HG03432 (cell line): ENCODE results near the gene ARHGAP33.

Source experiments
- ATAC-seq: cut with Tn5 transposase; IDR thresholded peaks from one replicate; pipeline ENCODE4 v1.9.1; 2021; ENCODE audit warnings: mild to moderate bottlenecking, moderate library complexity; ENCODE audit not compliant: unreplicated experiment

Gene ARHGAP33

GRCh38 chr19:35776102-35776788 lies 881 bp downstream of the ARHGAP33 start:
- ATAC-seq: no peak

- ATAC-seq: no peak
Observed at GRCh38 chr19:35777086-35777841, 1.9 kb downstream of the ARHGAP33 start.

- ATAC-seq: no peak
Observed at GRCh38 chr19:35777961-35778360, 2.6 kb downstream of the ARHGAP33 start.

DNA sequence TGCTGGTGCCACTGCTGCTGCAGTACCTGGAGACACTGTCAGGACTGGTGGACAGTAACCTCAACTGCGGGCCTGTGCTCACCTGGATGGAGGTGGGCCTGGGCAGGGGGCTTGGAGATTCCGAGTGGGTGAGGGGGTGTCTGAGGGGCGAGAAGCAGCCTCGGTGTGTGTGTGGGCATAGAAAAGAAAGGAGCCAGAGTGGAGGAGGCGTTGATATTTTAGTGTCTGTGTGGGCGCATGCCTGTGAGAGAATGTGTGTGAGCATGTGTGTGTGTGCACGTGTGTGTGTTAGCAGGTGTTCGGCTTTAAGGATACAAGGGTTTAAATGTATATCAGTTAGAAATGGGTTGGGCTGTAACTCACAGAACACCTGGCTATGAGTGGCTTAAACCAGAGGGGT lies 3.7 kb downstream of the ARHGAP33 start:
- ATAC-seq: no peak

- no peak for ATAC-seq
Observed at GRCh38 chr19:35780058-35780457, 4.7 kb downstream of the ARHGAP33 start.

DNA sequence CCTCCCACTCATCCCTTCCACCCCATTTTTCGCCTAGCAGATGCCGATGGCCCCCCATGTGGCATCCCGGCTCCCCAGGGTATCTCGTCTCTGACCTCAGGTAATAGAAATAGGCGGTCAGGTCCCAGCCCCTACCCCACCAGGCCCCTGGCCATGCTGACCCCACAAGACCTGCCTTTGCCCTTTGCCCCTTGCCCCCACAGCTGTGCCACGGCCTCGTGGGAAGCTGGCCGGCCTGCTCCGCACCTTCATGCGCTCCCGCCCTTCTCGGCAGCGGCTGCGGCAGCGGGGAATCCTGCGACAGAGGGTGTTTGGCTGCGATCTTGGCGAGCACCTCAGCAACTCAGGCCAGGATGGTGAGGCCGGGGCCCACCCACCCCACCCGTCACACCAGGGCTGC lies 5.4 kb downstream of the ARHGAP33 start:
- ATAC-seq: no peak

- no peak for ATAC-seq
Observed at GRCh38 chr19:35781650-35782049, 6.3 kb downstream of the ARHGAP33 start.

DNA sequence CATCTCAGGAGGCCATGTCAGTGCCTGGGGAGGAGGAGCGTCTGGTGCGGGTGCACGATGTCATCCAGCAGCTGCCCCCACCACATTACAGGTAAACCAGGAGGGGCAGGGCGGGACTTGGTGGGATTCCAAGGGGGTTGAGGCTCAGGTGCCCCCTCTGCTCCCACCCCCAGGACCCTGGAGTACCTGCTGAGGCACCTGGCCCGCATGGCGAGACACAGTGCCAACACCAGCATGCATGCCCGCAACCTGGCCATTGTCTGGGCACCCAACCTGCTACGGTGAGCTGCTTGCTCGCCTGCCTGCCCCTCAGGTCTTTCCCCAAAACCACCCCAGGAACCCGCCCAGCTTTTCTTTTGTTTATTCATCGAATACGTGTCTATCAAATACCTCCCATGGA lies 7.2 kb downstream of the ARHGAP33 start:
- no peak for ATAC-seq

- ATAC-seq: no peak
Observed at GRCh38 chr19:35783469-35784434, 8.4 kb downstream of the ARHGAP33 start.

- ATAC-seq: no peak
Observed at GRCh38 chr19:35784503-35785338, 9.4 kb downstream of the ARHGAP33 start.

DNA sequence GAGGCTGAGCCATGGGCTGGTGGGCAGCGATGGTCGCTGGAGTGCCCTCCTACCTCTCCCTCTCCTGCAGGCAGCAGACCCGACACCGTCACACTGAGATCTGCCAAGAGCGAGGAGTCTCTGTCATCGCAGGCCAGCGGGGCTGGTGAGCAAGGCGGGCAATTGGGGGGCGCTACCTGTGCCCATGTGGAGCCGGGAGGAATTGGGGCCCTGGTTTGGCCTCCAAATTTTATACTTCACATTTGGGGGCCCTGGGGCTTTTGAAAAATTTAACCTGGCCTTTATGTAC lies 9.9 kb downstream of the ARHGAP33 start:
- ATAC-seq: no peak

DNA sequence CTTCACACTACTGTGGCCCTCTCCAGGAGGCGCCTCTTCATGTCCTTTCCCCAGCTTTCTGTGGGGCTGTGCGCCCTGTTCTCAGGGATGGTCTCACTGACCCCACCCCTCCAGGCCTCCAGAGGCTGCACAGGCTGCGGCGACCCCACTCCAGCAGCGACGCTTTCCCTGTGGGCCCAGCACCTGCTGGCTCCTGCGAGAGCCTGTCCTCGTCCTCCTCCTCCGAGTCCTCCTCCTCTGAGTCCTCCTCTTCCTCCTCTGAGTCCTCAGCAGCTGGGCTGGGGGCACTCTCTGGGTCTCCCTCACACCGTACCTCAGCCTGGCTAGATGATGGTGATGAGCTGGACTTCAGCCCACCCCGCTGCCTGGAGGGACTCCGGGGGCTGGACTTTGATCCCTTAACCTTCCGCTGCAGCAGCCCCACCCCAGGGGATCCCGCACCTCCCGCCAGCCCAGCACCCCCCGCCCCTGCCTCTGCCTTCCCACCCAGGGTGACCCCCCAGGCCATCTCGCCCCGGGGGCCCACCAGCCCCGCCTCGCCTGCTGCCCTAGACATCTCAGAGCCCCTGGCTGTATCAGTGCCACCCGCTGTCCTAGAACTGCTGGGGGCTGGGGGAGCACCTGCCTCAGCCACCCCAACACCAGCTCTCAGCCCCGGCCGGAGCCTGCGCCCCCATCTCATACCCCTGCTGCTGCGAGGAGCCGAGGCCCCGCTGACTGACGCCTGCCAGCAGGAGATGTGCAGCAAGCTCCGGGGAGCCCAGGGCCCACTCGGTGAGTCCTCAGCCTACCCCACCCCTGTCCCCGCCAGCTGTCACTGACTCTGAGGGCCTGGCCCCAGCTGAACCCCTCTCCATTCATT lies 11.2 kb downstream of the ARHGAP33 start:
- ATAC-seq: no peak

DNA sequence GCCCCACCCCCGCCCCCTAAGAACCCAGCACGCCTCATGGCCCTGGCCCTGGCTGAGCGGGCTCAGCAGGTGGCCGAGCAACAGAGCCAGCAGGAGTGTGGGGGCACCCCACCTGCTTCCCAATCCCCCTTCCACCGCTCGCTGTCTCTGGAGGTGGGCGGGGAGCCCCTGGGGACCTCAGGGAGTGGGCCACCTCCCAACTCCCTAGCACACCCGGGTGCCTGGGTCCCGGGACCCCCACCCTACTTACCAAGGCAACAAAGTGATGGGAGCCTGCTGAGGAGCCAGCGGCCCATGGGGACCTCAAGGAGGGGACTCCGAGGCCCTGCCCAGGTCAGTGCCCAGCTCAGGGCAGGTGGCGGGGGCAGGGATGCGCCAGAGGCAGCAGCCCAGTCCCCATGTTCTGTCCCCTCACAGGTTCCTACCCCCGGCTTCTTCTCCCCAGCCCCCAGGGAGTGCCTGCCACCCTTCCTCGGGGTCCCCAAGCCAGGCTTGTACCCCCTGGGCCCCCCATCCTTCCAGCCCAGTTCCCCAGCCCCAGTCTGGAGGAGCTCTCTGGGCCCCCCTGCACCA lies 11.9 kb downstream of the ARHGAP33 start:
- no peak for ATAC-seq

DNA sequence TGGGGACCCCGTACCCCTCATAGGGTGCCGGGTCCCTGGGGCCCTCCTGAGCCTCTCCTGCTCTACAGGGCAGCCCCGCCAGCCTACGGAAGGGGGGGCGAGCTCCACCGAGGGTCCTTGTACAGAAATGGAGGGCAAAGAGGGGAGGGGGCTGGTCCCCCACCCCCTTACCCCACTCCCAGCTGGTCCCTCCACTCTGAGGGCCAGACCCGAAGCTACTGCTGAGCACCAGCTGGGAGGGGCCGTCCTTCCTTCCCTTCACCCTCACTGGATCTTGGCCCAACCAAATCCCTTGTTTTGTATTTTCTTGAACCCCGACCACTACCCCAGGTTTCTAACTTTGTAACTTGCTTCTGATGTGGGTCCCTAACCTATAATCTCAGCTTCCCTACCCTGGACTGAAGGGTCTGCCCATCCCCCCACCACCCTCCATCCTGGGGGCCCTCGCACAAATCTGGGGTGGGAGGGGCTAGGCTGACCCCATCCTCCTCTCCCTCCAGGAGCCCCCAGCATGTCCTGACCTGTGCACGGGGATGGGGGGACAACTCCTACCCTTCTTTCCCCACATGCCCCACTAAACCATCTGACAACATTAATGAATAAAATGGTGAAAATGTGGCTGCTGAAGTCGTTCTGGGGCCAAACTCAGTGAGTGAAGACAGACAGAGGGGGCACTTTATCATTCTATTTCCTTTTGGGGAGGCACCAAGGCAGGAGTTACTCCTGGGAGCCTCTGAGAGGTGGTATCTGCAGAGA lies 13.0 kb downstream of the ARHGAP33 start:
- ATAC-seq: no peak

- no peak for ATAC-seq
Observed at GRCh38 chr19:35789195-35789977, 14.0 kb downstream of the ARHGAP33 start.

DNA sequence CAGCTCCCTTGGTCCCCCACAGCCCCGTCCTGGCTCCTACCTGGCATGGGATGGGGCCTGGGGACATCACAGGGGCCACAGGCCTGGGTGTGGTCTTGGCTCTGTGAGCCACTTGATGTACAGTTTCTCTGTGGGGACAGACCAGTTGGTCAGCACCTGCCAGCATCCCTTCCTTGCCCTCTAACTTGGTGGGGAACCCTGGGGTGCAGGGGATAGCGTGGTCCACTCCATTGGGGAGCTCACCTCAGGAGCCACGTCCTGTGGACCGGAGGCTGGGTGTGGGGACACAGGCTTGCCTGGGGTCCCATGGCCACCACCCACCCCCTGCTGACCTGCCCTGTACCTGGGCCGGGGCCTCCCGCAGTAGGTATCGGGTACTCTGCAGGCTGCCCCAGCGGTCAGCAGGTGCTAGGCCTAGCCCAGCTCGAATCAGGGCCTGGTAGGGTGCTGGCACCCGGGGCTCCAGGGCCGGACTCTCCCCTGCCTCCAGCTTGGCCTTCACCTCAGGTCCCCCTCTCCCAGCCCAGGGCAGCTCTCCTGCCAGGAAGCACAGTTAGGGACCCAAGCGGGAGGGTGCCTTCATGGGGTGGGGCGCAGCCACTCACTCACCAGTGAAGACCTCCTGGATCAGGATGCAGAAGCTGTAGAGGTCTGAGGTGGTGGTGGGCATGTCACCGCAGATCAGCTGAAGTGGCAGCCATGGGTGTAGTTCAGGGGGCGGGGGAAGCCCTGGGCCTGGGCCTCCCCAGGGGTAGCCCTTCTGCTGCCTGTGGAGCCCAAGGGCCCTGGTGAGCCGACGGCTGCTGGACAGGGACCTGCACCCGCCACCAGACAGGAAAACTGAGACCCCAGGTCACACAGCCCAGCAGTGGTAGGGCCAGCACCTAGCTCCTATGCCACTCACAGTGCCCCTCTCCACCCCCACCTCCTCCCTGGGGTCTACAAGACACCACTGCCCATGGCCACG lies 14.9 kb downstream of the ARHGAP33 start:
- ATAC-seq: no peak
